Activated CD8-positive, alpha-beta T cell treated with anti-CD3 and anti-CD28 coated beads, Interleukin-2, amount 10 ng/mL, durations not matched to agents 7 days and 5 days (primary cell): ENCODE results near the gene ATF6B. TPM values are rescaled to one million over a fixed set of nuclear protein-coding genes. Genes with fewer than 3 reads are reported as not detected.
"Not testable (repeated sequence)": the region's sequence is repeated elsewhere in the genome, so short reads cannot be mapped to it uniquely, and the experiment has no call there.

ENCODE experiments used
- ATAC-seq: fragments of 150-1000 bp; cut with Tn5 transposase; one replicate; pipeline ENCODE4 v1.10.0; 2021; ENCODE audit warnings: moderate library complexity
- CTCF ChIA-PET: fragments of 350-600 bp; sonication (Branson Sonifier 250); formaldehyde crosslinking; loops from one replicate; lab custom pipeline; 2021; ENCODE audit warnings: antibody characterized with exemption; lab: Charles Lee
- POLR2A ChIA-PET: fragments of 350-600 bp; sonication (Branson Sonifier 250); formaldehyde crosslinking; loops from one replicate; lab custom pipeline; 2021; ENCODE audit warnings: antibody characterized with exemption; lab: Charles Lee
- DNase-seq: peaks from one replicate; pipeline ENCODE4 v3.0.0-alpha.2; 2020
- H3K27ac Mint-ChIP-seq: one replicate; pipeline ENCODE4 v1.8.0; 2021; ENCODE audit warnings: mild to moderate bottlenecking, mixed read lengths
- H3K27me3 Mint-ChIP-seq: one replicate; pipeline ENCODE4 v1.8.0; 2021; ENCODE audit warnings: low read depth, mixed read lengths
- H3K36me3 Mint-ChIP-seq: one replicate; pipeline ENCODE4 v1.8.0; 2021; ENCODE audit warnings: low read depth, mixed read lengths
- H3K4me1 Mint-ChIP-seq: one replicate; pipeline ENCODE4 v1.8.0; 2021; ENCODE audit warnings: low read depth, mixed read lengths
- H3K4me3 Mint-ChIP-seq: one replicate; pipeline ENCODE4 v1.8.0; 2021; ENCODE audit warnings: mild to moderate bottlenecking, mixed read lengths
- H3K9me3 Mint-ChIP-seq: one replicate; pipeline ENCODE4 v1.8.0; 2022; ENCODE audit warnings: mixed read lengths; ENCODE audit not compliant: insufficient read depth
- microRNA-seq: library from miRNA; unstranded; fragments of <30 nt; microRNA quantifications from one replicate; pipeline ENCODE4 v1.2.0, GENCODE V29; 2022
- total RNA-seq, 2 experiments: library from RNA; stranded (reverse); gene quantifications; one replicate each; pipeline ENCODE4 v1.2.3, GENCODE V29; 2021

ATF6B gene
- total RNA-seq, 2 experiments from 2014 or later, result 107 to 117 TPM

DNA sequence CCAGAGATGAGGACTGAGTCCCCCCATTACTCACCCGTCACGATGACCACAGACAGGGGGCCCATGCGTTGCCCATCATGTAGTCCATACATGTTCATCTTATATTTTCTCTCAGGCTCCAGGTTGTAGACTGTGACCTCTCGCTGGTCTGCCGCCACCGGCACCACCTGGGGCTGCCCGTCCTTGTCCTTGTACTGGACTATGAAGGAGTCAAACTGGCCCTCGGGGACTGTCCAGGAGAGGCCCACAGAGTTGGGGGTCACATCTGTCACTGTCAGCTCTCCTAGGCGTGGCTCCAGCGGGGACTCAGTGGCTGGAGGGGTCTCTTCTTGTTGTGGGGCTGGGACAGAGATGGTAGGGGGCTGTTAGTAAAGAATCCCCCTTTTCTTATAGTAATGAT is 54.4 kb downstream of the ATF6B start:
- ATAC-seq (no peak), DNase-seq (no peak)
- CTCF ChIA-PET, result no interaction called here
- H3K4me1 Mint-ChIP-seq, result no peaks in the 10 kb centered on the region
- POLR2A ChIA-PET, result interaction anchor here (0.8 kb wide), 1 partner anchor 35 kb away, joined by 3 read pairs; no protein-coding TSS in a partner anchor
- H3K27ac Mint-ChIP-seq, result no peak overlapping the region
- H3K4me3 Mint-ChIP-seq, result no peak overlapping the region
- H3K36me3 Mint-ChIP-seq, result no peaks in the 10 kb centered on the region
- H3K27me3 Mint-ChIP-seq, result no peaks in the 10 kb centered on the region
- no peaks in the 10 kb centered on the region for H3K9me3 Mint-ChIP-seq

DNA sequence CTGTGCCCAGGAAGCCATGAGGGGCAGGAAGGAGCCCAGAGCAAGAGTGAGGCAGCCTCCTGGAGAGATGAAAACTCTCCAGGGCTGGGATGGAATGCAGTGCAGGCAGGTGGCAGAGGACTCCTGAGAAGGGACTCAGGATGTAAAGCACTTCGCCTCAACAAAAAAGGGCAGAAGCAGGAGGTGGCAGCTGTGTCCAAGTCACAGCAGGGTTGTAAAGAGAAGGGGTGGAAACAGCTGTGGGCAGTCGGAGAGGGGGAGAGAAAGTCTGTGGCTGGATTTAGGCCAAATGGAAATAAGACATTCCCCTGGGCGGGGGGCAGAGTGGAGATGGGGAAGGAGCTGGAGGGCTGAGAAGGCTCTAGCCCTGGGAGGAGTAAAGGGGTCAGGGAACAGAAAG is 54.9 kb downstream of the ATF6B start:
- no peak overlapping the region for H3K4me3 Mint-ChIP-seq
- no peaks in the 10 kb centered on the region for H3K36me3 Mint-ChIP-seq
- ChIA-PET CTCF (no interaction called here), POLR2A (interaction anchor here (0.8 kb wide), 1 partner anchor 35 kb away, joined by 3 read pairs; no protein-coding TSS in a partner anchor)
- no peak for ATAC-seq
- no peaks in the 10 kb centered on the region for H3K9me3 Mint-ChIP-seq
- H3K27ac Mint-ChIP-seq, result no peak overlapping the region
- DNase-seq, result no peak
- no peaks in the 10 kb centered on the region for H3K27me3 Mint-ChIP-seq
- no peaks in the 10 kb centered on the region for H3K4me1 Mint-ChIP-seq

DNA sequence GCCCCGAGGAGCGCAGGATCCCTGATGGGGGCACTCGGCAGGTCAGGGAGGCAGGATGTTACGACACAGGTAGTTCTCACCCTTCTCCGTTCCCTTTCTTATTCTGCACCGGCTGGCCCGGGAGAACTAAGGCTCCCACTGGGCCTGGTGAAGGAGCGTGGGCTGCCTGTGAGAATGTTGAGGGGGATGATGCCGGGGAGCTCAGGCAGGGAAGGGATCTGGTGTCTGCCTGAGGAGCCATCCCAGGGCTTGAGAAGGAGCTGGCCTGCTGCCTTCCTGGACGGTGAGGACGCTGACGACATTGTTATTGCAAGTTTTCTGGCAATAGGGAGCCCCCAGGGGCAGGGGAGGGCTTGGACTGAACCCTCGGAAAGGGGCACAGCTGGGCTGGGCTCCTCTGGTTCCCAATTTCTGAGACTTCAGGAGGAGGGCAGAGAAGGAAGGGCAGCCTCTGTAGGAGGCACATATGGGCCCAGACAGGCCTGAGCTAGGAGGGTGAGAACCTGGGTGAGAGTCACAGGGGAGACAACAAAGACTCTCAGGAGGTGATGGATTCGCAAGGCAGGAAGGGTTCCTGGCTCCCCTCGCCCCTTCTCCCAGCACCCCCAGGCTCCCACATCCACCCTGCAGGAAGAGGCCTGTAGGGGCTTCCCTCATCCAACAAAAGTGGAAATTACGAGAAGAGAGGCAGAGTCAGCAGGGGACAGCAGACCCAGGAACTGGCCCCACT is 57.1 kb downstream of the ATF6B start:
- Mint-ChIP-seq H3K4me3 (no peak overlapping the region), H3K36me3 (no peaks in the 10 kb centered on the region), H3K27me3 (no peaks in the 10 kb centered on the region), H3K27ac (no peak overlapping the region), H3K4me1 (no peaks in the 10 kb centered on the region), H3K9me3 (no peaks in the 10 kb centered on the region)
- ATAC-seq (no peak), DNase-seq (no peak)
- ChIA-PET CTCF (no interaction called here), POLR2A (no interaction called here)

DNA sequence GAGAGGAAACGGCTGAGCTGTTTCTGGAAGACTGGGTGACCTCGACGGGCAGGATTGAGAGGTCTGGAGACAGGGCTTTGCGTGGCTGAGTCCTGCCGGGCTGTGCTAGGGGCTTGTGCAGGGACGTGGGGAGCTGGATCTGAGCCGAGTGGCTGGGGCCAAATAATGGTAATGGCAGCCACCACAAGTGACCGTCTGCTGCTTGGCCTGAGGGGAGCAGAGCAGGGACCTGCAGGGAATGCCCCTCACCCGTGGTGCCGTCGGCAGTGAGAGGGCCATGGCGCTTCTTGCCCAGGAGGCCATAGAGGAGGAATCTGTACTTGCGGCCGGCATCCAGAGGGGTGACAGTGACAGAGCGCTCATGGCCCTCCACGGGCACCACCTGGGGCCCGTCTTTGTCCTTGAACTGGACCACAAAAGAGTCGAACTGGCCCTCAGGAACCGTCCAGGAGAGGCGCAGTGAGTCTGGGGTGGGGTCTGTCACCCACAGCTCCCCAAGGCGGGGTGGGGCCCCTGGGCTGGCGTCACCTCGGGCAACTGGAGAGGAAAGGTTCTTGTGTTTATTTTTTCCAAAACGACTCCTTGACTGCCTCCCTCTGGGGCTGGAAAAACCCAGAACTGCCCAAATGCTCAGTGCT is 58.0 kb downstream of the ATF6B start:
- Mint-ChIP-seq H3K36me3 (no peaks in the 10 kb centered on the region), H3K27me3 (no peaks in the 10 kb centered on the region), H3K9me3 (no peaks in the 10 kb centered on the region), H3K27ac (no peak overlapping the region), H3K4me1 (no peaks in the 10 kb centered on the region), H3K4me3 (no peak overlapping the region)
- DNase-seq (no peak), ATAC-seq (no peak)
- POLR2A ChIA-PET, result no interaction called here
- CTCF ChIA-PET, result no interaction called here

- Mint-ChIP-seq H3K4me3 (no peak overlapping the region), H3K27me3 (no peaks in the 10 kb centered on the region), H3K9me3 (no peaks in the 10 kb centered on the region), H3K27ac (no peak overlapping the region), H3K4me1 (no peaks in the 10 kb centered on the region), H3K36me3 (no peaks in the 10 kb centered on the region)
- CTCF ChIA-PET, result no interaction called here
- POLR2A ChIA-PET, result no interaction called here
- no peak for ATAC-seq
- no peak for DNase-seq
These were observed 58.6 kb downstream of the ATF6B start for GRCh38 chr6:32069460-32069859.

GRCh38 chr6:32068867-32069266 is 59.2 kb downstream of the ATF6B start:
- H3K4me1 Mint-ChIP-seq, result no peaks in the 10 kb centered on the region
- POLR2A ChIA-PET, result no interaction called here
- H3K27ac Mint-ChIP-seq, result no peak overlapping the region
- ATAC-seq (no peak), DNase-seq (no peak)
- no peaks in the 10 kb centered on the region for H3K27me3 Mint-ChIP-seq
- no peak overlapping the region for H3K4me3 Mint-ChIP-seq
- no peaks in the 10 kb centered on the region for H3K36me3 Mint-ChIP-seq
- no peaks in the 10 kb centered on the region for H3K9me3 Mint-ChIP-seq
- CTCF ChIA-PET, result no interaction called here

GRCh38 chr6:32068315-32068714 is 59.7 kb downstream of the ATF6B start:
- DNase-seq, H3K4me1 Mint-ChIP-seq, H3K27me3 Mint-ChIP-seq, H3K36me3 Mint-ChIP-seq, POLR2A ChIA-PET, H3K27ac Mint-ChIP-seq, CTCF ChIA-PET, H3K9me3 Mint-ChIP-seq, H3K4me3 Mint-ChIP-seq, ATAC-seq: not testable (repeated sequence)

- H3K4me1 Mint-ChIP-seq, H3K4me3 Mint-ChIP-seq, DNase-seq, POLR2A ChIA-PET, CTCF ChIA-PET, ATAC-seq, H3K36me3 Mint-ChIP-seq, H3K9me3 Mint-ChIP-seq, H3K27ac Mint-ChIP-seq, H3K27me3 Mint-ChIP-seq: not testable (repeated sequence)
These were observed 60.5 kb downstream of the ATF6B start for GRCh38 chr6:32067521-32067920.

Small RNA genes lying within 50 kb of the gene (microRNA-seq; reads per million reads assigned to microRNA genes)
- 2.9 reads per million for gene MIR6721

Other genes with a start within 250 kb of the ATF6B start
- gene SLC44A4, start 249.2 kb downstream of the ATF6B start, total RNA-seq, result under 1 TPM in 1 of 2 experiments, not detected in 1; 0.39 TPM
- gene EHMT2, start 230.5 kb downstream of the ATF6B start, total RNA-seq, result 10 to 100 TPM; 70.1 to 72.3 TPM
- gene ZBTB12, start 226.2 kb downstream of the ATF6B start, total RNA-seq, result 1 to 10 TPM; 1.6 to 1.8 TPM
- under 1 TPM; 0.26 to 0.87 TPM for gene C2, start 200.5 kb downstream of the ATF6B start, total RNA-seq
- gene CFB, start 182.2 kb downstream of the ATF6B start, total RNA-seq, result under 1 TPM in 1 of 2 experiments, not detected in 1; 0.58 TPM
- 10 to 100 TPM; 67.1 to 70.8 TPM for gene NELFE, start 169.3 kb downstream of the ATF6B start, total RNA-seq
- 10 to 100 TPM; 73.2 to 73.4 TPM for gene SKIC2, start 169.1 kb downstream of the ATF6B start, total RNA-seq
- gene DXO, start 156.1 kb downstream of the ATF6B start, total RNA-seq, result 10 to 100 TPM; 14.8 to 17.7 TPM
- gene C4A, start 146.2 kb downstream of the ATF6B start, total RNA-seq, result 1 to 10 TPM; 3.6 to 5.1 TPM
- gene C4B, start 113.5 kb downstream of the ATF6B start, total RNA-seq, result 1 to 10 TPM; 2.9 to 3.5 TPM
- gene CYP21A2, start 89.8 kb downstream of the ATF6B start, total RNA-seq, result not detected
- 1 to 10 TPM; 3.4 to 4.8 TPM for gene TNXB, start 18.9 kb downstream of the ATF6B start, total RNA-seq
- gene FKBPL, start 2.0 kb upstream of the ATF6B start, total RNA-seq, result 1 to 10 TPM; 7.0 to 8.5 TPM
- gene PRRT1, start 23.7 kb upstream of the ATF6B start, total RNA-seq, result under 1 TPM; 0.37 to 0.45 TPM
- 10 to 100 TPM; 15.4 to 17.1 TPM for gene PPT2, start 25.9 kb upstream of the ATF6B start, total RNA-seq
- gene EGFL8, start 36.3 kb upstream of the ATF6B start, total RNA-seq, result 10 to 100 TPM in 1 of 2 experiments, 1 to 10 TPM in 1; 9.8 to 12.2 TPM
- 10 to 100 TPM; 40.4 to 46.6 TPM for gene AGPAT1, start 47.8 kb upstream of the ATF6B start, total RNA-seq
- 10 to 100 TPM; 40.4 to 43.3 TPM for gene RNF5, start 50.2 kb upstream of the ATF6B start, total RNA-seq
- 10 to 100 TPM; 27.8 to 29.9 TPM for gene AGER, start 56.0 kb upstream of the ATF6B start, total RNA-seq
- 10 to 100 TPM; 60.5 to 68.5 TPM for gene PBX2, start 62.0 kb upstream of the ATF6B start, total RNA-seq
- 100 to 1,000 TPM; 216 to 223 TPM for gene GPSM3, start 64.4 kb upstream of the ATF6B start, total RNA-seq
- gene NOTCH4, start 95.8 kb upstream of the ATF6B start, total RNA-seq, result under 1 TPM; 0.44 to 0.55 TPM
- not detected for gene TSBP1, start 243.7 kb upstream of the ATF6B start, total RNA-seq